Measurements from ENCODE around the gene PIK3R5.
"Not testable (repeated sequence)": the region's sequence is repeated elsewhere in the genome, so short reads cannot be mapped to it uniquely, and the experiment has no call there.

Gene PIK3R5

DNA sequence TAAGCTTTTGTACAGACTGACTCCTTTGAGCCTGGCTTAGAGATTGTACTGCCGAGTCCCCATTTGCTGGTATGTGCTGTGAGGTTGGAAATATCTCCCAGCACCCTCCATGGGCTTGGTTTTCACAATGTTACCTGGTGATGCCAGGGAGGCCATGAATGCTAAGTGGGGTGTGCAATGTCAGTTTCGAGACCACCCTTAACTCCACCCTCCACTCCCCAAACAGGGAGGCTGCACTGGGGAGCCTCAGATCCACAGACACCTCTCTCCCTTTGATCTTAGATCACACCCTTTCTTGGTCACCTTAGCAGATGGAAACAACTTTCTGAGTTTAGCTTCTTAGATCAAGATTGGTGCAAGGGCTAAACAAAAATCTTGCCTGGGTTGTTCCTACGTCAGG is 69.4 kb downstream of the PIK3R5 start:
- DNase-seq (ENCODE audit: insufficient read length, low spot score) (no peak), FAIRE-seq (no peak)
- no peak for TF ChIP-seq POLR2A (IDR thresholded peaks at IDR 0.05; ENCODE audit: low read depth, low read length)

DNA sequence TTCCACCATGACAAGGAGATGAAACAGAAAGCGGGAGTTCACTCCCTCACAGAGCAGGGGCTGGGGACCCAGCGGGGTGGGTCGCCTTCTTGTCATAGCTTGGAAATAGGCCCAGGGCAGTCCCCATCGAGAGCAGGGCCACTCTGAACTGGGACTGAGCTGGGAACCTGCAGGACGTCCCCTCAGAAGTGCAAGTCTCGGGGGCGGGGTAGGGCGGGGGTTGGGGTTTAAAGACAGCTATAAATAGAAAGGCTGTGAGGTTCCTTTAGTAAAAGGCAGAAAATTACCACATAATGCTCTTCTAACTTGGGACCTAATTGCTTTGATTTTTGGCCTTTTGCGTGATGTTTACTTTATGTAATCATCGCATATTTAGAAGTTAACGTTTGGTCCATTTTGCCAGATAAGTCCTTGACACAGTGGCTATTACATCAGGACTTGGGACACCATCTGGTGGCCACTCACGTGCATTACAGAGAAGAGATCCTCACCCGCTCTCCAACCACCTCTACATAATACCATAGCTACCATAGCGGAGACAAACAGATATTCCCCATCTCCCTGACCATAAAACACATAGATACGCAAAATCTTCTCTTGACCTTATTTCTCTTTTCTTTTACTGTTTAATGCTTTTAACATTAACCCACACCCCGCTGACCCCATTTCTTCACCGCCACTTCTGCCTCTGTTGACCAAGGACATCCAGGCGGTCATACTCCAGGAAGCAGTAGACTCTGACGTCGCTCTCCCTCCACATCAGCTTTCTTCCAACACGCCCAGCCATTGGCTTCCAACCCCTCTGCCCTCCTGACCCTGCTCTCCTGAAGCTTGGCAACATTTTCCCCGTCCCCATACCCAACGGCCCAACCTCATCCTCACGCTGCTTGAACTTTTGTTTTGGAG is 70.6 kb downstream of the PIK3R5 start:
- no peak for FAIRE-seq
- TF ChIP-seq POLR2A (IDR thresholded peaks at IDR 0.05; ENCODE audit: low read depth, low read length): no peak

DNA sequence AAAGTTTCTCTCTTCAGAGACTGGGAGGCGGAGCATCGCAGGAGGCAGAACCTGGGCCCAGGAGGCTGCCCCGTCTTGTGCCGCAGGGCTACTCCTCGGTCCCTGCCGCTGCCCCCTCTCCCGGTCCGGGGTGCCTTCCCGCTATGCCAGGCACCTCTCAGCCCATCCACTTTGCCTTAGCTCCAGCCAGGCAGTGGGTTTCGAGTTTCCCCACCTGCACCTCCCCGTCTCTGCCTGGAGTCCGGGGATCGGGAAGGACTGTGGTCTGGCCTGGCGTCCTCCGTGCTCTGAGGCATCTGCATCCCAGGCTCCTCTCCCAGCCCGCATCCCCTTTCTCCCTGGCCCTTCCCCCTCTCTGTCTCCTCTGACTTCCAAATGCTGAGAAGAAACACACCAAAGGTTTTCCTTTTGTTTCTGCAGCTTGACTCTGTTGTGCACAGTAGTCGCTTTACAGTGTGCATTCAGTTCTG is 71.3 kb downstream of the PIK3R5 start:
- no peak for TF ChIP-seq POLR2A (IDR thresholded peaks at IDR 0.05; ENCODE audit: low read depth, low read length)
- DNase-seq (ENCODE audit: insufficient read length, low spot score): no peak
- no peak for FAIRE-seq

More for the DNA sequence above, 70.6 kb downstream of the PIK3R5 start:
- DNase-seq (ENCODE audit: insufficient read length, low spot score): peak; percentile 66

DNA sequence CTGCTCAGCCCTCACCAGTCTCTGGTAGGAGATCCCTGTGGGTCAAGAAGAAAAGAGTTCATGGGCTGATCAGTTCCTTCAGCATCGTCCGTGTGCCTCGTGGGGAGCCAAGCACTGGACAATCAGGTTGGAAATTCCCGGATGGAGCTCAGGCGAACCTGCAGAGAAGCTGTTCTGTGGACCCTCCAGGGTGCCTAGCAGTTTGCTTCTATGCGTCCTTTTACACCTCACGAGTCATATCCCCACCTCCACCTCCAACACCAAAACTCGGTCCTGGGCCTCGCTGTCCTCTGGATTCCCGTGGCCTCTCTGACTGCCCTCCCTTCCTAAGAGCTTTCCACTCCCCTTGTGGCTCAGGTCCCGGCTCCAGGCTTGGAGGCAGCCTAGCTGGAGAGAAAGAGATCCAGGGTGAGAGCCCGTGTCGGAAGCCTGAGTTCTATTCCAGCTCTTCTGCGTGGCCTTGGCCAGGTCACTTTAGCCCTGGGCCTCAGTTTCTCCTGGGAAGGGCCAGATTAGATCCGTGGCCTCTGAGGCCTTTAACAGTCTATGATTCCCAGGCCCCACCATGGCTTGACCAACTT is 71.8 kb downstream of the PIK3R5 start:
- TF ChIP-seq POLR2A (IDR thresholded peaks at IDR 0.05; ENCODE audit: low read depth, low read length): no peak
- DNase-seq (ENCODE audit: insufficient read length, low spot score): no peak
- FAIRE-seq: no peak

DNA sequence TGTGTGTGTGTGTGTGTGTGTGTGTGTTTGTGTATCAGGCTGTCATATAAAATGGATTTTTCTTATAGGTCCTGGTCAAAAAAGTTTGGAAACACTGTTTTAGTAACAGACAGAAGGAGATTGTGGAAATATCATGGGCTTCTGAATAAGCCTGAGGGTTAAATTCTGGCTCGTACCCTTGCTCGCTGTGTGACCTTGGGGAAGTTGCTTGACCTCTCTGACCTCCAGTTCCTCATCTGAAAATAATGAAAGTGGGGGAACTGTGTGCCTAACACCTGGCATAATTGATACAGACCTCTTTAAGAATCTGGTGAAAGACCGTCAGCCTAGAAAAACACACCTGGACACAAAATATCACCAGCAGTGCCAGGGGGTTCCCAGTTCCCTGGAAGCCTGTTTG is 72.4 kb downstream of the PIK3R5 start:
- FAIRE-seq: no peak
- DNase-seq (ENCODE audit: insufficient read length, low spot score): no peak
- TF ChIP-seq POLR2A (IDR thresholded peaks at IDR 0.05; ENCODE audit: low read depth, low read length): no peak

DNA sequence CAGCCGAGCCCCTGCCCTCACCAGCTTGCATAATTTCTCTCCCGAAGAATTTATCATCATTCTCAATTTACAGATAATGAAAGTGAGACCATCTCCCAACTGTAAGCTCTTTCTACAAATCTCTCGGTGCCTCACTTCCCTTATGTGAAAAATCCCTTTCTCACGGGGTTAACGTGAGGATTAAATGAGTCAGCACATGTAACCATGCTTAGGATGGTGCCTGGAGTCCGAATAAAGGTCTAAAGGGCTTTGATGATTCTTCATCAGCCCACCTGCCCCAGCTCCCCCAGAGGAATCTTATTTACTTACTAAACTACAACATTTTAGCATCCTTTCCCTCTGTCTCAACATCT is 73.2 kb downstream of the PIK3R5 start:
- FAIRE-seq (no peak), DNase-seq (ENCODE audit: insufficient read length, low spot score) (no peak)
- TF ChIP-seq POLR2A (IDR thresholded peaks at IDR 0.05; ENCODE audit: low read depth, low read length): no peak

DNA sequence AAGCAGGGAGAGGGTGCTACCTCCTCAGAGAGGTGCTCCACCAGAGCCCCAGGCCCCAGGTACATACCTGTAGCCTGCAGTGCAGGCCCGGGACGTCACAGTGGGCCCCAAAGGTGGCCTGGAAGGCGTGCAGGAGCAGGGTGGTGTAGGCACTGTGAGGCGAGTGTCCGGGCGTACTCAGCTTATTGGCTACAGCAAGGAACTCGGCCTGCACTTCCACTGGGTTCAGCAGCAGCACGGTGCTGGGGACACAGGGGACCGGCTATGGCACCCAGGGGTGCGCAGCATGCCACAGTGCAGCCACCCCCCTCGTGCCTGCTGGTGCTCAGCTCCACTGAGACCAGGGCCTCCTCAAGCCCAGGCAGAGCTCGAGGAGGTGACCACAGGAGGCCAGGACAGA is 74.8 kb downstream of the PIK3R5 start:
- no peak for FAIRE-seq
- TF ChIP-seq POLR2A (IDR thresholded peaks at IDR 0.05; ENCODE audit: low read depth, low read length): no peak
- DNase-seq (ENCODE audit: insufficient read length, low spot score): no peak

DNA sequence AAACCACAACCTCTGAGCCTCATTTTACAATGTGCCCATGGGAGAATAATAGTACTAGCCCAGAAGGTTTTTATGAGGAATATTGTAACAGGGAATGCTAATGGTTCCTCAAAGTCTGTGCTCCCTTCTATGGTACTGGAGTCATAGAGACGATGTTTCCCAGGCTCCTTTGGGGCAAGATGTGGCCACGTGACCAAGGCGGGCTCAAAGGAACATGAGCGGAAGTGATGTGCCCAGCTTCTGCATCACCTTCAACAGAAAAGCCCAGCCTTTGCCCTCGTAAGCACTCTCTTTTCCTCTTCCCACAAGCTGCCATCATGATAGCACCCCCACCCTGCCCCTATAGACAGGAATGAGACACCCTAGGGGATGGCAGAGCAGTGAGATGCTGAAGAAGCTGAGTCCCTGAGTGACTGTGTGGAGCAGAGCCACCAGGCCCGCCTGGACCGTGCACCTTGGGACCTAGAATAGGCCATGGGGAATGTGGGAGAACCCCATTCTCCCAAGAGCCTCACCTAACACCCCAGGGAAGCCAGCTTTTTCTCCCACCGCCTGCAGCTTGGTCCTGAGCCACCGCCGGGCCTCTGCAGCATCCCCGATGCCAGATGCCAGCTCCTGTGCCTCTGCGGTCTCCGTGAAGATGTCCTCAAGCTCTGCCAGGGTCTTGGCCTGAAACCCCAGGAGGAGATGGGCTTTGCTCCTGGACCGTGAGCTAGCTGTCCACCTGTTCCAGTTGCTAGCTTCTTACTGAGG is 75.9 kb downstream of the PIK3R5 start:
- TF ChIP-seq POLR2A (IDR thresholded peaks at IDR 0.05; ENCODE audit: low read depth, low read length): no peak
- FAIRE-seq (no peak), DNase-seq (ENCODE audit: insufficient read length, low spot score) (no peak)

DNA sequence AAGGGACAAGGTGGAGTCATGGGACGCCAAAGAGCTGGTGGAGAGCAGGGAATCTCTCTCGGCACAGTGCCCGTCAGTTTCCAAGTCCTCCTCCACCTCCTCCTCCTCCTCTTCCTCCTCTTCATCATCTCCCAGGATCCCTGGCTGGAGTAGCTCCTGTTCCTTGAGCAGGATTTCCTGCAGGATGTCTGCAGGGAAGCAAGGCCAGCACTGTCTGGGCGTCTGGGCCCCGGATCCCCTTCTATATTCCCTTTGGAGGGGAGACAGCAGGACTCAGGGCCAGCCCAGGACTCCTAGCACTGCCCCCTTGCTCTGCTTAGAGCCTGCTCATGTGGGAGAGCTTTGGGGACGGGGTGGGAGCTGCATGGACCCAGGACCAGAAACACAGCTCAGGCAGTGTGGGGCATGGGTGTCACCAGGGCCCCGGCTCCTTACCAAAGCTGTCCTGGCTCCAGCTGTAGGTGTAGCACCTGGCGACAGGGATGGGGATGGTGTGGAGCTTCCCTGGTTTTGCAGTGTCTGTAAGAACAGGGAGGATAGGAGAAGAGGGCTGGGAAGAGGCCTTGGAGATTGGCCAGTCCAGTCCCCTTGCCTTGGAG is 76.7 kb downstream of the PIK3R5 start:
- no peak for FAIRE-seq
- no peak for TF ChIP-seq POLR2A (IDR thresholded peaks at IDR 0.05; ENCODE audit: low read depth, low read length)

DNA sequence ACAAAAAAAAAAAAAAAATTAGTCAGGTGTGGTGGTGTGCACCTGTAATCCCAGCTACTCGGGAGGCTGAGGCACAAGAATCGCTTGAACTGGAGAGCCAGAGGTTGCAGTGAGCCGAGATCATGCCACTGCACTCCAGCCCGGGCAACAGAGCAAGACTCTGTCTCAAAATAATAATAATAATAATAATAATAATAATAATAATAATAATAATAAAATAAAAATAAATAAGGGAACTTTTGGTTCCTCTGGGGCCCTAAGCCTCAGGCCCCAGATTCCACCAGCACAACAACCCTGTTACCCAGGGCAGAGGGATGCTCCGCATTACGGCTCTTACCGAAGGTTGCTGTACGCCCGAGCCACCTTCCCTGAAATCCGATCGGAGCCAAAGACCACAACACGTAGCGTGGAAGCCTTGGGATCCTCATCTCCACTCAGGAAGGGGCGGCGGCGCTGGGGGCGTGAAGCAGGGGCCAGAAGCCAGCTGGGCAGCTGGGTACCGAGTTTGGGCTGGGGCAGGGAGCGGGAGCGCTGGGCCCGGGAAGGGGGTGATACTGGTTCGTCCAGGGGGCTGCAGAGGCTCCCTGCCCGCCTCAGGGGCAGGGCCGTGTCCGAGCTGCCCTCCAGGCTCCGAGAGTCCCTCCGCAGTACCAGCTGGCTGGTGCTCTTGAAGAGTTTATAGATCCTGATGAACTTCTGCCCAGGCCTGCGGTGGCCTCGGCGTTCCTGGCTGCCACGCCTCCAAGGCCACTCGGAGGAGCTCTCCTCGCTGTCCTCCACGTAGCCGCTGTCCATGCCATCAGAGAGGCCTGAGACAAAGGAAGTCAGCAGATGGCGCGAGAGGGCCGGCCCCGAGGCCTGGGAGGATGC is 77.4 kb downstream of the PIK3R5 start:
- peak; percentile 18 for DNase-seq (ENCODE audit: insufficient read length, low spot score)
- no peak for TF ChIP-seq POLR2A (IDR thresholded peaks at IDR 0.05; ENCODE audit: low read depth, low read length)

More for the DNA sequence above, 76.7 kb downstream of the PIK3R5 start:
- no peak for DNase-seq (ENCODE audit: insufficient read length, low spot score)

DNA sequence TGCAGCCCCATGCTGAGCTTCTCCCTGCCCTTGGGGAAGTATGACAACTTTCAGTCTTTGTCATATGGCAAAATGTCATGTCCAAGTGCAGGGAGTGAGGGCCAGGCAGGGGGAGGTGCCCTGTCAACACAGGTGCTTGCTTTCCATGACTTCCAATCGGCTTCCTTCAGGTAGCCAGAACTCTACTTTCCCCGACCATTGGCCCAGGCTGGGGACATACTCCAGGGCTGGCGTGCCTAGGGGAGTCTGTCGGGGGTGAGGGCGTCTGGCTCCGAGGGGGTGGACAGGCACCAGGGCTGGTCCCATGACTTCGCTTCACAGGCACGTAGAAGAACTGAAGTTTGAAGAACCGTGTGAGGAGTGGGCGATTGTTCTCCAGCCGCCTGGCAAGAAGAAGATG is 78.2 kb downstream of the PIK3R5 start:
- FAIRE-seq (no peak), DNase-seq (ENCODE audit: insufficient read length, low spot score) (no peak)
- TF ChIP-seq POLR2A (IDR thresholded peaks at IDR 0.05; ENCODE audit: low read depth, low read length): no peak

More for the DNA sequence above, 77.4 kb downstream of the PIK3R5 start:
- no peak for FAIRE-seq

DNA sequence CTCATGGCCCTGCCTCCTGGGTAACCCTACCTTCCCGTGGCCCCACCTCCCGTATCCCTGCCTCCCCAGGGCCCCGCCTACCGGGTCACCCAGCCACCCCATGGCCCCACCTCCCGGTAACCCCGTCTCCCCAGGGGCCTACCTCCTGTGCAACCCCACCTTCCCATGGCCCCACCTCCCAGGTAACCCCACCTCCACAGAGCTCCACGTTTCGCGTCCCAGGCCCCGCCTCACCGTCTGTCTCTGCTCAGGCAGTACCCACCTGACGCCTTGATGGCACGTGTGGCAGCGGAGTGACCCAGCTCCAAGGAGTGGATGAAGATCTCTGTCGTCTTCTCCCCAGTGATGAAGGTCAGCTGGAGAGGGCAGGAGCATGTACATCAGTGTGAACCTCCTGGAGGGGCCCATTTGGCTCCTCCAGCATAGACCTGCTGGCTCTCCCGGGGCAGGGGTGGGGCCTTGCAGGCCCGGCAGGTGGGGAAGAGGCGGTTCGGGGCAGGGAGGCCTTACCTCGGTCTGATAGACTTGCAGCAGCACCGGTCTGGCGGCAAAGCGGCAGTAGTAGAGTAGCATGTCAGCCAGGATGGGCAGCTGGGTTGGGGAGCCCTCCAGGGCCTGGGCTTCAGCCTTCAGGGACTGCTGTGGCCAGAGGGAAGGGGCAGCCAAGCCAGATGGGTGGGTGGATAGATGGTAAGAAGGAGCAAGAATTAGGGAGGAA is 79.4 kb downstream of the PIK3R5 start:
- DNase-seq (ENCODE audit: insufficient read length, low spot score) (no peak), FAIRE-seq (no peak)
- TF ChIP-seq POLR2A (IDR thresholded peaks at IDR 0.05; ENCODE audit: low read depth, low read length): no peak

DNA sequence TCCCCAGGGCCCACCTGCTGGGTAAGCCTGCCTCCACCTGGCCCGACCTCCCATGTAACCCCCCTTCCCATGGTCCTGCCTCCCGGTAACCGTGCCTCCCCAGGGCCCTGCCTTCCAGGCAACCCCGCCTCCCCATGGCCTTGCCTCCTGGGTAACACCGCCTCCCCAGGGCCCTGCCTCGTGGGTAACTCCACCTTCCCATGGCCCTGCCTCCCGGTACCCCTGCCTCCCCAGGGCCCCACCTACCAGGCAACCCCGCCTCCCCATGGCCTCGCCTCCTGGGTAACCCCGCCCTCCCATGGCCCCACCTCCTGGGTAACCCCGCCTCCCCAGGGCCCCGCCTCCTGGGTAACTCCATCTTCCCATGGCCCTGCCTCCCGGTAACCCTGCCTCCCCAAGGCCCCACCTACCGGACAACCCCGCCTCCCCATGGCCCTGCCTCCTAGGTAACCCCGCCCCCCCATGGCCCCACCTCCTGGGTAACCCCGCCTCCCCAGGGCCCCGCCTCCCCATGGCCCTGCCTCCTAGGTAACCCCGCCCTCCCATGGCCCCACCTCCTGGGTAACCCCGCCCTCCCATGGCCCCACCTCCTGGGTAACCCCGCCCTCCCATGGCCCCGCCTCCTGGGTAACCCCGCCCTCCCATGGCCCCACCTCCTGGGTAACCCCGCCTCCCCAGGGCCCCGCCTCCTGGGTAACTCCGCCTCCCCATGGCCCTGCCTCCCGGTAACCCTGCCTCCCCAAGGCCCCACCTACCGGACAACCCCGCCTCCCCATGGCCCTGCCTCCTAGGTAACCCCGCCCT is 80.1 kb downstream of the PIK3R5 start:
- not testable (repeated sequence) for FAIRE-seq; DNase-seq (ENCODE audit: insufficient read length, low spot score)

Data from H54 (cell line).